PC-3 (cell line): ENCODE results near the gene C4orf36. TPM values are rescaled to one million over a fixed set of nuclear protein-coding genes. Genes with fewer than 3 reads are reported as not detected.
A peak's percentile ranks its signal among the peaks of the same experiment; 100 is the strongest.

Experiments used
- ATAC-seq: fragments of 200-7000 bp; cut with Tn5 transposase; 2 replicates; pipeline ENCODE4 v1.9.1; 2020; ENCODE audit warnings: mild to moderate bottlenecking, moderate library complexity
- BruUV-seq: library from RNA; stranded (reverse); fragments of 400-500 nt; replicated peaks from 2 replicates; lab custom pipeline; 2021; lab: Mats Ljungman, UMichigan
- CTCF ChIA-PET: fragments of 300-600 bp; sonication (Branson Sonifier 250); formaldehyde crosslinking; loops from one replicate; lab custom pipeline; 2022; ENCODE audit warnings: antibody characterized with exemption; lab: Charles Lee
- POLR2A ChIA-PET: fragments of 300-600 bp; sonication (Branson Sonifier 250); formaldehyde crosslinking; loops from one replicate; lab custom pipeline; 2022; ENCODE audit warnings: antibody characterized with exemption; ENCODE audit not compliant: unreplicated experiment; lab: Charles Lee
- DNase-seq: peaks from one replicate; pipeline ENCODE4 v3.0.0-alpha.2; 2015
- H2AFZ ChIP-seq: fragments of 300-600 bp; sonication (generic); 2 replicates; pipeline ENCODE4 v1.6.0; 2016; ENCODE audit warnings: antibody characterized with exemption, low read length
- H3F3A ChIP-seq: fragments of 300-600 bp; sonication (generic); one replicate; pipeline ENCODE4 v1.6.0; 2017; ENCODE audit warnings: antibody characterized with exemption, low read length, control low read depth, mild to moderate bottlenecking; ENCODE audit not compliant: unreplicated experiment
- H3K27ac ChIP-seq: fragments of 300-600 bp; sonication (generic); 2 replicates; pipeline ENCODE4 v1.5.1; 2016; ENCODE audit warnings: mild to moderate bottlenecking, low read length
- H3K27me3 ChIP-seq: fragments of 300-600 bp; sonication (generic); 2 replicates; pipeline ENCODE4 v1.6.1; 2016; ENCODE audit warnings: low read length, mixed read lengths
- H3K36me3 ChIP-seq: fragments of 300-600 bp; sonication (generic); 2 replicates; pipeline ENCODE4 v1.6.1; 2016; ENCODE audit warnings: low read depth, mixed run types, low read length, mixed read lengths
- H3K4me1 ChIP-seq: fragments of 300-600 bp; sonication (generic); 2 replicates; pipeline ENCODE4 v1.5.1; 2016; ENCODE audit warnings: low read length; ENCODE audit not compliant: insufficient read depth
- H3K4me2 ChIP-seq: fragments of 300-600 bp; sonication (generic); 2 replicates; pipeline ENCODE4 v1.6.0; 2016; ENCODE audit warnings: low read length
- H3K4me3 ChIP-seq: fragments of 300-600 bp; sonication (generic); 2 replicates; pipeline ENCODE4 v1.5.1; 2016; ENCODE audit warnings: mild to moderate bottlenecking, low read length, mixed read lengths
- H3K79me2 ChIP-seq: fragments of 300-600 bp; sonication (generic); 2 replicates; pipeline ENCODE4 v1.6.1; 2017; ENCODE audit warnings: low read length, mixed read lengths
- H3K9ac ChIP-seq: fragments of 300-600 bp; sonication (generic); 2 replicates; pipeline ENCODE4 v1.6.0; 2016; ENCODE audit warnings: mild to moderate bottlenecking, low read length
- H3K9me2 ChIP-seq: fragments of 300-600 bp; sonication (generic); replicated peaks from 2 replicates; pipeline ENCODE4 v1.6.1; 2016; ENCODE audit warnings: mixed run types, low read length, mixed read lengths
- H3K9me3 ChIP-seq: fragments of 300-600 bp; sonication (generic); 2 replicates; pipeline ENCODE4 v1.6.1; 2016; ENCODE audit warnings: low read length, mixed read lengths
- H4K20me1 ChIP-seq: fragments of 300-600 bp; sonication (generic); 2 replicates; pipeline ENCODE4 v1.6.1; 2016; ENCODE audit warnings: low read length, mixed read lengths
- CTCF ChIP-seq: fragments of 300-600 bp; sonication (generic); conservative IDR thresholded peaks from 2 replicates; pipeline ENCODE4 v1.5.1; 2017; ENCODE audit warnings: antibody characterized with exemption, low read depth, mild to moderate bottlenecking, low read length
- EZH2 ChIP-seq: fragments of 300-600 bp; sonication (generic); IDR thresholded peaks from one replicate; pipeline ENCODE4 v1.6.1; 2017; ENCODE audit warnings: antibody characterized with exemption, mild to moderate bottlenecking, low read length; ENCODE audit not compliant: unreplicated experiment
- EZH2phosphoT487 ChIP-seq: fragments of 300-600 bp; sonication (generic); IDR thresholded peaks from 2 replicates; pipeline ENCODE4 v1.6.1; 2018; ENCODE audit warnings: mild to moderate bottlenecking, antibody characterized with exemption, low read length, borderline replicate concordance
- intact Hi-C: fragments of 100-400 bp; cut with micrococcal nuclease; formaldehyde crosslinking; loops from 2 replicates; pipeline ENCODE4 v1.9.0; 2023
- total RNA-seq: library from RNA; depleted of rRNA; stranded (reverse); fragments of >200 nt; gene quantifications from 2 replicates; pipeline ENCODE4 v1.2.3, GENCODE V29; 2014; rRNA removed

C4orf36 gene
- total RNA-seq, 1 experiment from 2014 or later: 2.0 TPM

DNA sequence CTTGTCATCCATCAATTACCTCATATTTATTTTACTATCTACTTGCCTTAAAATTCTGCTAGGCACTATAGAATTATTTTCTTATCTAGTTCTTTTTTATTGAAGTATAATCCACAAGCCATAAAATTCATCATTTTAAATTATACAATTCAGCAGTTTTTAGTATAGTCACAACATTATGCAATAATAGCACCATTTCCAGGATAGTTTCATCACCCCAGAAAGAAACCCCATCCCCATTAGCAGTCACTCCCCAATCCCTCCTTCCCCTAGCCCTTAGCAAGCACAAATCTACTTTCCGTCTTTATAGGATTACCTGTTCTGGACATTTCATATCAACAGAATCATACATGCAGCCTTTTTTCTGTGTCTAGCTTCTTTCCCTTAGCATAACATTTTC, 58.6 kb downstream of the C4orf36 start:
- intact Hi-C loops: no loop called here
- H3K9me2 ChIP-seq: no peaks in the 10 kb centered on the region
- peaks cover 27% of the 10 kb centered on the region for H3K4me1 ChIP-seq
- TF ChIP-seq CTCF (no peak), EZH2phosphoT487 (no peak), EZH2 (no peak)
- H4K20me1 ChIP-seq: no peaks in the 10 kb centered on the region
- BruUV-seq: no TSS peak
- no peaks in the 10 kb centered on the region for H3K36me3 ChIP-seq
- peaks cover 7% of the 10 kb centered on the region for H3F3A ChIP-seq
- CTCF ChIA-PET: no interaction called here
- ATAC-seq: no peak
- H3K4me3 ChIP-seq: no peak overlapping the region
- POLR2A ChIA-PET: interaction anchor here (0.6 kb wide), 1 partner anchor 13 kb away, joined by 3 read pairs; no protein-coding TSS in a partner anchor
- no peak overlapping the region for H3K4me2 ChIP-seq
- no peak overlapping the region for H3K9ac ChIP-seq
- no peak overlapping the region for H3K27ac ChIP-seq
- H3K79me2 ChIP-seq: no peaks in the 10 kb centered on the region
- DNase-seq: no peak
- no peaks in the 10 kb centered on the region for H3K27me3 ChIP-seq
- H2AFZ ChIP-seq: no peak overlapping the region
- no peaks in the 10 kb centered on the region for H3K9me3 ChIP-seq

DNA sequence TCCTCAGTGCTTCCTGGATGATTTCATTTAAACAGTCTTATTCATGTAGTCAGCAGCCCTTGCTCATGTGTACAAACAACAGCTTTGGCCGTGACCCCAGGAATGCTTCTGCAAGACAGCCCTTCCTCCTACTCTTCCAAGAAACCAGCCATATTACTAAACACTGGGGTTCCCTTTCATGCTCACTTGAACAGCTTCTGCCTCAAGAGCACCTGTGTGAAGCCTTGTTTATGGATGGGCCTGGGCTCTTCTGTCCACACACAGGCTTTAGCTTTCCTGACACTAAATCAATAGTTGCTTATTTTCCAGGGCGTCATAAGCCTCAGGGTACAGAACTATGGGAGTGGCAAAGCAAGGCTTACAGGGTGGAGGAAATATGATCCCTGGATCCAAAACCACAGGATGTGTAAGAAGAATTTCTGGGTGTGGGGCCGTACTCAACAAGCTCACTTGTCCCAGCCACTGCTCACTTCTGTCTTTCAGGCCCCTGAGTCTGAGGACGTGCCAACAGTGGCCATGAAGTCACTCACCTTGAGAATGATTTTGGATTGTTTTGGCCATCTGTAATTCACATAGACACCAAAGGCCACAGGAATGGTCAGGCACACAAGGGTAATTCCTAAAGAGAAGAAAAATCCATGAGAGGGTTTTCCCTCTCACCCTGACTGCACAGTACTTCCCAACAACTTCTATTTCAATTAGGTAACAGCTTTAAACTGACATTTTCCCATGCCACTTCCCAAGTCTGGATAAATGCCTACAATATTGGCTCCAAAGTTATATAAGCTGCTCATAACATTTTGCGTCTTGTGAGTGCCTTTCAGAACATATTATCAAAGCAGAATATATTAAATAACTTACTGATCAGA, 60.7 kb downstream of the C4orf36 start:
- ChIA-PET POLR2A (interaction anchor here (0.5 to 0.8 kb wide), 3 partner anchors 33 to 237 kb away, joined by 3 to 5 read pairs (median 3); partner anchors contain the start of gene PTPN13), CTCF (no interaction called here)
- Histone ChIP-seq H3K9me2 (no peaks in the 10 kb centered on the region), H3K4me1 (peaks cover 27% of the 10 kb centered on the region), H4K20me1 (no peaks in the 10 kb centered on the region), H3K27ac (peak overlapping the region; percentile 97), H3K9me3 (no peaks in the 10 kb centered on the region), H3K36me3 (no peaks in the 10 kb centered on the region), H3K4me3 (peak overlapping the region; percentile 34; the same call in 1 of the 2 replicates), H3F3A (peaks cover 7% of the 10 kb centered on the region), H3K79me2 (no peaks in the 10 kb centered on the region), H3K9ac (peak overlapping the region; percentile 60), H2AFZ (peak overlapping the region; percentile 63), H3K4me2 (peak overlapping the region; percentile 73), H3K27me3 (no peaks in the 10 kb centered on the region)
- TF ChIP-seq EZH2 (no peak), EZH2phosphoT487 (no peak), CTCF (no peak)
- intact Hi-C loops: loop anchor here (1.0 kb wide), 1 partner anchor 60 kb away; no protein-coding TSS in a partner anchor
- BruUV-seq: TSS peak; percentile 82
- peak; percentile 94 for DNase-seq
- peak; percentile 97 for ATAC-seq

Other genes with a start within 250 kb of the C4orf36 start
- not detected in 2 replicates for gene SLC10A6, start 43.0 kb downstream of the C4orf36 start, total RNA-seq
- 8.1 and 9.4 TPM in 2 replicates for gene AFF1, start 42.6 kb upstream of the C4orf36 start, total RNA-seq